GM19328 (cell line): Measurements from ENCODE around the gene PTCD2.

Experiments
- ATAC-seq: cut with Tn5 transposase; IDR thresholded peaks from one replicate; pipeline ENCODE4 v1.9.1; 2021; ENCODE audit warnings: mild to moderate bottlenecking, moderate library complexity; ENCODE audit not compliant: unreplicated experiment

The PTCD2 gene

DNA sequence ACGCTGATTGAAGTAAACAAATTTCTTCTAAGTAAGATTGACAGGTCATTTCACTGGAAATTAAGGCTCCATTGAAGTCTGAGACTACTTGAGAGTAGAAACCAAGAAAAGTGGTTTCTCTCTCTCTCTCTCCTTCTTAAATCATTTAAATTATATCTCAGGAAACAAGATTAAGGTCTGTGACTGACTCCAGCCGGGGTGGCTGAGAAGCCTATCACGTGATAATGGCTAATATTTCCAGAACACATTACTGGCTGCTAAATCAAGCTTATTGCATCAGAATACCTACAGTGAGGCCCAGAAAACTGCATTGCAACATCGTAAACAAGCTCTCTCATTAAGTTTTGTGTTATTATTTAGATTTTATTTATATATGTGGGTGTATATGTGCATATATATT, 88.4 kb downstream of the PTCD2 start:
- ATAC-seq: no peak

DNA sequence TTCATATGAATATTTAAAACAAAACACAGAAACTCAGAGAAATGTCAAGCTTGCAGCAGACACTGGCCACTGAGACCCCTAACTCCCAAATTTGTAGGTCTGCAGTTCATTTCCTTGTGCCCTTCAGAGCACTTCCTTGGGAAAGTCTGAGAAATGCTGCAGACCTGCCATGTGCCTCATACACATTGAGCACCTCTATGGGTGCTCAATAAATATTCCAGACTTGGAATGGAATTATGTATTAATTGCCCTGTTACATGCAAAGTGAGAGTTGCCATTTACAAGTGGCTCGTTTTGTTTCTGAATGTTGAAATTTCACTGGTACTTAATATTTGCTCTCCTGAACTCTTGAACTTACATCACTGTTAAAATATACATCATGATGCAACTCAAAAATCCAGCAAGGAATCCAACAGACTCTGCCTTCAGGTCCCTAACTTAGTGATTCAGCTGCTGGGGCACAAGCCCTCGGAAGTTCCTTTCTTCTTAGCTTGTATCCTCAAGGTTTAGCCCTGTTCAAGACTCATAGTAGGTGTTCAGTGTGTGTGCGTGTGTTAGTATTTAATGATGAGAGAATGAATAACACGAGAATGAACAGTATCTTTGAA, 90.6 kb downstream of the PTCD2 start:
- ATAC-seq: no peak

DNA sequence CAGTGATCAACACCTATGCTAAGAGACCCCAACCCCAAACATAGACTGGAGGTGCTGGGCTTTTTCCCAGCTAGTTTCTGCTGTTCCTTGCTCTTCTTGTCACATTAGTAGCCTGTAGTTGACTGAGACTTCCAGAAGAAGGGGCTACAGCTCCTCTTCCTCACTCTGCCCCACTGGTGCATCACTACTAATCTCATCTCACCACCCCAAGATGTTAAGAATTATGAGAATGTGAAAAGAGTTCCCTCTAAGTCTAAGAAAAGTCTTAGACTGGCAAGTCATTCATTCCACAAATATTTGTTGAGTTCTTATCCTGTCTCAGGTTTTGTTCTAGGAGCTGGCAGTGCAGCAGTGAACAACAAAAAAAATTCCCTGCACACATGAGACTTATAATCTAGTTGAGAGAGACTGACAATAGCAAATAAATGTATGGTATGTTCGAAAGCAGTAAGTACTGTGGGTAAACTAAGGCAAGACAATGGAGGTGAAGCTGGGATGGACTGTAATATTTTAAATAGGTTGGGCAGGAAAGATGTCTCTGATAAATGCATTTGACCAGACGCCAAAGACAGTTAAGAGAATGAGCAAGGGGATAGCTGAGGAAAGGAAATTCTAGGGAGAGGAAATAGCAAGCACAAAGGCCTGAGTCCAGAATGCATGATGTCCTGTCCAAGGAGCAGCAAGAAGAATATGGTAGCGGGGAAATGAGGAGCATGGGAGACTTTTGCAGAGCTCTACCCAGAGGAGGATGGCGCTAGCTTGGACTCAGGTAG, 92.3 kb downstream of the PTCD2 start:
- no peak for ATAC-seq

DNA sequence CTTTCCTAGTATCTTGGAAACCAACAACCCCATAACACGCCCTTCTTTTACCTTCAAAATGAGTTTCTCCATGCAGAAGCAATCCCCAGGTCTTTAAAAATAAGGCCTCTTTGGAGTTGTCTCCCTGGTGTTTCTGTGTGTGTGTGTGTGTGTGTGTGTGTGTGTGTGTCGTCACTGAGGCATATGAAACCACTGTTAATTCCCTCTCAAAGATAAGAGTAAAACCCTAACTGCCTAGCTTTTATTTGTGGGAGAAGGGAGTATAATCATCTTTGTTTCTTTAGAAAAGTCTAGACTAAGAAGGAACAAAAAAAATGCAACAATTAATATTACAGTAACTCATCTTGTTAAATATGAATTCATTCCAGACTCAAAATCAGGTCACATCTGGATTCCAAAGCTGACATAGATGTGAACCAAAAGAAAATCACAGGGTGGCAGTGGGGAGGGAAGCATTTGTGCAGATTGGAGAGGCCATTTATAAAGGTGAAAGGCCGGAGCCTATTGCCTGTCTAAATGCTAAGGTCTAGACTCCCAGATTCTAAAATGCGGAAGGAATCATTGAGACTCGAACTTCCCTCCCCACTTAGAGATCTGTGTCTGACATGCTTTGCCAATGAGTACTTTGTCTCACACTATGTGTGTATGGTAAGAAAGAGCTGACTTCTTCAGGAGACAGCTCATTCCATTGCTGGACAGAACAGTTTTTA, 95.6 kb downstream of the PTCD2 start:
- no peak for ATAC-seq

DNA sequence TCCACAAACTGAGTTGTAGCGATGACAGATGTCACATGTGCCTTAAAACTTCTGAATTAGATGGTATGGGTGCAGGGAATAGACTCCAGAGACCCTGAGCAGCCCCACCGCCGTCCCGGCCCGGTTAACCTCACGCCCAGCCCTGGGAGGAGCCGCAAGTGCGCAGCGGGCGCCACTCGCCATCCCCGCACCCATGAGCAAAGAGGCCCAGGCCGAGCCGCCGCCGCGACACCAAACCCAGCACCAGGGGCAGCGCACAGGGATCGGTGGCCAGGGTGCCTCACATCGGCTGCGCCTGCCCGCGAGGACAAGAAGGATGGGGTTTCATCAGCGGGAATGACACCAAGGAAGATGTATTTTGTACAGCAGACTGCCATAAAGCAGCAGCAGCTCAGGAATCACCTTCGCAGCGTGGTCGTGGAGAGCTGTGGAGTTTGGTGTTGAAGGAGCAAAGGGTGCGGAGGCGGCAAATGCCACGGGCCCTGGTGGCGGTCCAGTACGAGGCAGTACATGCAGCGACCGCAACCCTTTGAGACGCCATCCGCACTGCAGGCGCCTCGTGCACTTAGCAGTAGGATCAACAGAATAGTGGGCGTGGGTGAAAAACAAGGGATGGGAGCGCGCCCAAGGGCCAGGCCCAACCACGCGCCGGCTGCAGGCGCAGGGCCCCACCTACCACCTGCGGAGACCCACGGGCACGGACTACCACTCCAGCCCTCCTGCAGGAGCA, 97.3 kb downstream of the PTCD2 start:
- no peak for ATAC-seq
